Upper lobe of right lung (tissue), 1 donor: ENCODE measurements around the gene ZNF778. TPM values are rescaled to one million over a fixed set of nuclear protein-coding genes. Genes with fewer than 3 reads are reported as not detected.
A peak's percentile ranks its signal among the peaks of the same experiment; 100 is the strongest.

Source experiments
- ATAC-seq: fragments of 200-7000 bp; cut with Tn5 transposase; one replicate; pipeline ENCODE4 v1.9.1; 2020; ENCODE audit warnings: mild to moderate bottlenecking, moderate library complexity
- DNase-seq: peaks from one replicate; pipeline ENCODE4 v3.0.0-alpha.2; 2020
- H3K27ac ChIP-seq: fragments of 200-600 bp; one replicate; pipeline ENCODE4 v1.8.0; 2022
- H3K27me3 ChIP-seq: fragments of 200-600 bp; one replicate; pipeline ENCODE4 v1.8.0; 2022; ENCODE audit warnings: mild to moderate bottlenecking
- H3K36me3 ChIP-seq: fragments of 200-600 bp; one replicate; pipeline ENCODE4 v1.8.0; 2022
- H3K4me1 ChIP-seq: fragments of 200-600 bp; one replicate; pipeline ENCODE4 v1.8.0; 2022
- H3K4me3 ChIP-seq: fragments of 200-600 bp; one replicate; pipeline ENCODE4 v1.8.0; 2022; ENCODE audit warnings: mild to moderate bottlenecking
- H3K9me3 ChIP-seq: fragments of 200-600 bp; one replicate; pipeline ENCODE4 v1.8.0; 2022
- intact Hi-C: fragments of 100-400 bp; cut with DNase I; formaldehyde crosslinking; loops from one replicate; pipeline ENCODE4 v1.11.0; 2022
- total RNA-seq: library from RNA; stranded (reverse); fragmentation: NEBNext Ultra II Directional; extraction: Animal tissue kit (Norgen Biotek cat#: 25700); gene quantifications from one replicate; pipeline ENCODE4 v1.2.1, GENCODE V29; 2021
- TF ChIP-seq, protein P1 (sequence below): fragments of 200-600 bp; IDR thresholded peaks from one replicate; pipeline ENCODE4 v1.8.0; 2022; ENCODE audit warnings: antibody characterized with exemption
- donor health status: DM: no; HTN: yes; CAD: no; lungs with severe emphysema.

Gene ZNF778
- total RNA-seq, 1 donor from 2014 or later = 10.3 TPM

- peaks cover 31% of the 10 kb centered on the region for H3K36me3 ChIP-seq
- no peak overlapping the region for H3K4me3 ChIP-seq
- TF ChIP-seq, protein P1, sequence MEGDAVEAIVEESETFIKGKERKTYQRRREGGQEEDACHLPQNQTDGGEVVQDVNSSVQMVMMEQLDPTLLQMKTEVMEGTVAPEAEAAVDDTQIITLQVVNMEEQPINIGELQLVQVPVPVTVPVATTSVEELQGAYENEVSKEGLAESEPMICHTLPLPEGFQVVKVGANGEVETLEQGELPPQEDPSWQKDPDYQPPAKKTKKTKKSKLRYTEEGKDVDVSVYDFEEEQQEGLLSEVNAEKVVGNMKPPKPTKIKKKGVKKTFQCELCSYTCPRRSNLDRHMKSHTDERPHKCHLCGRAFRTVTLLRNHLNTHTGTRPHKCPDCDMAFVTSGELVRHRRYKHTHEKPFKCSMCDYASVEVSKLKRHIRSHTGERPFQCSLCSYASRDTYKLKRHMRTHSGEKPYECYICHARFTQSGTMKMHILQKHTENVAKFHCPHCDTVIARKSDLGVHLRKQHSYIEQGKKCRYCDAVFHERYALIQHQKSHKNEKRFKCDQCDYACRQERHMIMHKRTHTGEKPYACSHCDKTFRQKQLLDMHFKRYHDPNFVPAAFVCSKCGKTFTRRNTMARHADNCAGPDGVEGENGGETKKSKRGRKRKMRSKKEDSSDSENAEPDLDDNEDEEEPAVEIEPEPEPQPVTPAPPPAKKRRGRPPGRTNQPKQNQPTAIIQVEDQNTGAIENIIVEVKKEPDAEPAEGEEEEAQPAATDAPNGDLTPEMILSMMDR = no peak
- intact Hi-C loops = loop anchor here (10.0 kb wide), 1 partner anchor 275 kb away; no protein-coding TSS in a partner anchor
- DNase-seq = no peak
- H3K4me1 ChIP-seq = peaks cover 23% of the 10 kb centered on the region
- H3K9me3 ChIP-seq = no peaks in the 10 kb centered on the region
- no peak for ATAC-seq
- no peak overlapping the region for H3K27ac ChIP-seq
- no peaks in the 10 kb centered on the region for H3K27me3 ChIP-seq
Measured at GRCh38 chr16:89219365-89219764, 1.9 kb downstream of the ZNF778 start.

DNA sequence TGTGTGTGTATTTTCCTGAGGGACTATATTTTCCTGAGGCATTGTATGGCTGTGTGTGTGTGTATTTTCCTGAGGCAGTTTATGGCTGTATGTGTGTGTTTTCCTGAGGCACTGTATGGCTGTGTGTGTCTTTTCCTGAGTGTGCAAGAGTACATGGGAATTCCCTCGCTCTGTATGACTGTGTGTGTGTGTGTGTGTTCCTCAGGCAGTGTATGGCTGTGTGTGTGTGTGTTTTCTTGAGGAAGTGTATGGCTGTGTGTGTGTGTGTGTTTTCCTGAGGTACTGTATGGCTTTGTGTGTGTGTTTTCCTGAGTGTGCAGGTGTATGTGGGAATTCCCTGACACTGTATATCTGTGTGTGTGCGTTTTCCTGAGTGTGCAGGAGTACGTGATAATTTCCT is 4.1 kb downstream of the ZNF778 start:
- Histone ChIP-seq H3K4me1 (peaks cover 14% of the 10 kb centered on the region), H3K27ac (no peak overlapping the region), H3K27me3 (no peaks in the 10 kb centered on the region), H3K4me3 (no peak overlapping the region), H3K36me3 (peaks cover 49% of the 10 kb centered on the region), H3K9me3 (no peaks in the 10 kb centered on the region)
- TF ChIP-seq, protein P1 = no peak
- no peak for ATAC-seq
- intact Hi-C loops = no loop called here
- no peak for DNase-seq

DNA sequence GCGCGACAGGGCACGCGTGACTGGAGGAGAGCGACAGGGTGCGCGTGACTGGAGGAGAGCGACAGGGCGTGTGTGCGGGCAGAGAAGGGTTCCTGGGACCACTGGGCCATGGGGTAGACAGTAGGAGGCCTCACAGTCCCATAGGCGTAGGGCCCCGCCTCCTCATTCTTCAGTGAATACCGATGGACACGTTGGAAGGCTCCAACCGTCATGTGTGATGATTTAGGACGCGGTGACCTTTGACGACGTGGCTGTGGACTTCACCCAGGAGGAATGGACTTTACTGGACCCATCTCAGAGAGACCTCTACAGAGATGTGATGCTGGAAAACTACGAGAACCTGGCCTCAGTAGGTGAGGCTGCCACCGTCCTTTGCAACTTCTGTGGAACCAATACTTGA is 5.4 kb downstream of the ZNF778 start:
- Histone ChIP-seq H3K9me3 (no peaks in the 10 kb centered on the region), H3K36me3 (peaks cover 62% of the 10 kb centered on the region), H3K27ac (no peak overlapping the region), H3K27me3 (no peaks in the 10 kb centered on the region), H3K4me3 (no peak overlapping the region), H3K4me1 (peaks cover 13% of the 10 kb centered on the region)
- ATAC-seq = no peak
- no peak for DNase-seq
- intact Hi-C loops = no loop called here
- TF ChIP-seq, protein P1 = no peak

DNA sequence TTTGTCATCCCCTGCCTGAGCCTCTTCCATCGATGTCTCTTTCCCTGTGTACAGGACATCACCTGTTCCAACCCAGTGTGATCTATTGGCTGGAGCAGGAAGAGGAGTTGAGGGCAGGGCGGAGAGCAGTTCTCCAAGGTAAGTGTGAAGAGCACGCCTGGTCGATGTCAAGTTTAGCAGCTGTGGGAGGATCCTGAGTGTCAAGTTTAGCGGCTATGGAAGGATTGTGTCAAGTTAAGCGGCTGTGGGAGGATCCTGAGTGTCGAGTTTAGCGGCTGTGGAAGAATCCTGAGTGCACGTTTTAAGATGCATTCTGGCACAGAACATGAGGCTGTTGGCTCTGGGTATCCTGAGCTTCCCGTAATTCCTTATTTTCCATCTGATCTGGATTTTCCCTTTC is 7.2 kb downstream of the ZNF778 start:
- ATAC-seq = no peak
- no peak for DNase-seq
- H3K9me3 ChIP-seq = no peaks in the 10 kb centered on the region
- H3K36me3 ChIP-seq = peaks cover 69% of the 10 kb centered on the region
- intact Hi-C loops = no loop called here
- TF ChIP-seq, protein P1 = no peak
- H3K27ac ChIP-seq = no peak overlapping the region
- H3K27me3 ChIP-seq = no peaks in the 10 kb centered on the region
- no peak overlapping the region for H3K4me3 ChIP-seq
- H3K4me1 ChIP-seq = no peaks in the 10 kb centered on the region

- TF ChIP-seq, protein P1 = no peak
- Histone ChIP-seq H3K9me3 (no peaks in the 10 kb centered on the region), H3K27ac (no peak overlapping the region), H3K4me3 (no peak overlapping the region), H3K27me3 (no peaks in the 10 kb centered on the region), H3K36me3 (peaks cover 58% of the 10 kb centered on the region), H3K4me1 (peaks cover 6% of the 10 kb centered on the region)
- DNase-seq (no peak), ATAC-seq (peak; percentile 7)
- intact Hi-C loops = no loop called here
Measured at GRCh38 chr16:89230255-89230654, 12.8 kb downstream of the ZNF778 start.

GRCh38 chr16:89232107-89232506 is 14.6 kb downstream of the ZNF778 start:
- intact Hi-C loops = no loop called here
- TF ChIP-seq, protein P1 = no peak
- no peak overlapping the region for H3K27ac ChIP-seq
- no peaks in the 10 kb centered on the region for H3K27me3 ChIP-seq
- H3K4me3 ChIP-seq = no peak overlapping the region
- H3K9me3 ChIP-seq = no peaks in the 10 kb centered on the region
- DNase-seq = no peak
- ATAC-seq = no peak
- peaks cover 39% of the 10 kb centered on the region for H3K36me3 ChIP-seq
- peaks cover 6% of the 10 kb centered on the region for H3K4me1 ChIP-seq
